Astrocyte of the spinal cord (primary cell): ENCODE results near the gene PCSK6.
A peak's percentile ranks its signal among the peaks of the same experiment; 100 is the strongest.

Experiments
- DNase-seq: peaks from one replicate; pipeline ENCODE4 v3.0.0; 2011; ENCODE audit warnings: low read depth, low spot score
- H3K4me3 ChIP-seq: 2 replicates; pipeline ENCODE4 v1.5.1; 2011; ENCODE audit warnings: low read depth, mild to moderate bottlenecking, low read length, moderate library complexity
- in situ Hi-C: cut with HindIII; loops from 2 replicates; pipeline ENCODE4 v1.10.0; 2017; ENCODE audit warnings: low sequenced_read_pairs
- TF ChIP-seq, protein P1 (sequence below): IDR thresholded peaks from 2 replicates; pipeline ENCODE4 v1.5.1; 2012; ENCODE audit warnings: low read depth, mild to moderate bottlenecking, low read length, inconsistent platforms

PCSK6 gene

DNA sequence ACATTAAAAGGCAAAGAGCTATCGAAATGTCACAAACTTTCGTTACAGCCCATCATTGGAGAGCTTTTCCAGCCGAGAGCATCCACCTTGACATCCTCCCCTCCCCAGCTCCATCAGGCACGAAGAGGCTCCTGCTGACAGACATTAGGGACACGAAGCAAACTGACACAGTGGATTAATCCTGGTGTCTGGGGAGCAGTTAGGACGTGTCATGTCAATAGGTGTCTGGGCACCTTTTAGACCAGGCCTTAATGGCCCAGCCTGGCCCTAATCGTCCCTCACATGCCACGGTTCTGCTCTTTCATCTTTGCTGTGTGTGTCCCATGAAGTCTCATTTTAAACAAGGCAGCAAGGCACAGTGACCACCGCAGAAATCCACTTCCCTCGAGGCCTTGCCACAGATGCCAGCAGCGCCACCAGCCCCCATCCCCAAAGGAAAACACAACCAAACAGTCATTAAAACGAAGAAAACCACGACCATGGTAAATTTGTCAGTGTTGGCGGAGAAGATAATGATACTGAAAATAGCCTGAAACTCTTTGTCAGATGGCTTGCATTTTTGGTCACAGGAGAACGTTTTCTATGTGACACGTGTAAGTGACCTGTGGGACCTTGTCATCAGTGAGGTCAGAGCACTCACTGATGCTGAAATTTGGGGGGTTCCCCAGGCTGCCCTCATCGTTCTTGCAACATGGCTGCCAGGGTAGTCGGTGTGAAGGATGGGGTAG is 16.3 kb upstream of the PCSK6 start:
- no peak for DNase-seq
- TF ChIP-seq, protein P1, sequence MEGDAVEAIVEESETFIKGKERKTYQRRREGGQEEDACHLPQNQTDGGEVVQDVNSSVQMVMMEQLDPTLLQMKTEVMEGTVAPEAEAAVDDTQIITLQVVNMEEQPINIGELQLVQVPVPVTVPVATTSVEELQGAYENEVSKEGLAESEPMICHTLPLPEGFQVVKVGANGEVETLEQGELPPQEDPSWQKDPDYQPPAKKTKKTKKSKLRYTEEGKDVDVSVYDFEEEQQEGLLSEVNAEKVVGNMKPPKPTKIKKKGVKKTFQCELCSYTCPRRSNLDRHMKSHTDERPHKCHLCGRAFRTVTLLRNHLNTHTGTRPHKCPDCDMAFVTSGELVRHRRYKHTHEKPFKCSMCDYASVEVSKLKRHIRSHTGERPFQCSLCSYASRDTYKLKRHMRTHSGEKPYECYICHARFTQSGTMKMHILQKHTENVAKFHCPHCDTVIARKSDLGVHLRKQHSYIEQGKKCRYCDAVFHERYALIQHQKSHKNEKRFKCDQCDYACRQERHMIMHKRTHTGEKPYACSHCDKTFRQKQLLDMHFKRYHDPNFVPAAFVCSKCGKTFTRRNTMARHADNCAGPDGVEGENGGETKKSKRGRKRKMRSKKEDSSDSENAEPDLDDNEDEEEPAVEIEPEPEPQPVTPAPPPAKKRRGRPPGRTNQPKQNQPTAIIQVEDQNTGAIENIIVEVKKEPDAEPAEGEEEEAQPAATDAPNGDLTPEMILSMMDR: no peak
- H3K4me3 ChIP-seq: no peak overlapping the region
- in situ Hi-C loops: no loop called here

- in situ Hi-C loops: no loop called here
- DNase-seq: no peak
- H3K4me3 ChIP-seq: no peak overlapping the region
- TF ChIP-seq, protein P1: no peak
Measured at GRCh38 chr15:101504866-101505609, 15.5 kb upstream of the PCSK6 start.

- TF ChIP-seq, protein P1: no peak
- H3K4me3 ChIP-seq: no peak overlapping the region
- in situ Hi-C loops: no loop called here
- DNase-seq: no peak
Measured at GRCh38 chr15:101504373-101504772, 14.9 kb upstream of the PCSK6 start.

GRCh38 chr15:101503296-101503599 is 13.7 kb upstream of the PCSK6 start:
- no peak overlapping the region for H3K4me3 ChIP-seq
- in situ Hi-C loops: no loop called here
- TF ChIP-seq, protein P1: no peak
- no peak for DNase-seq

DNA sequence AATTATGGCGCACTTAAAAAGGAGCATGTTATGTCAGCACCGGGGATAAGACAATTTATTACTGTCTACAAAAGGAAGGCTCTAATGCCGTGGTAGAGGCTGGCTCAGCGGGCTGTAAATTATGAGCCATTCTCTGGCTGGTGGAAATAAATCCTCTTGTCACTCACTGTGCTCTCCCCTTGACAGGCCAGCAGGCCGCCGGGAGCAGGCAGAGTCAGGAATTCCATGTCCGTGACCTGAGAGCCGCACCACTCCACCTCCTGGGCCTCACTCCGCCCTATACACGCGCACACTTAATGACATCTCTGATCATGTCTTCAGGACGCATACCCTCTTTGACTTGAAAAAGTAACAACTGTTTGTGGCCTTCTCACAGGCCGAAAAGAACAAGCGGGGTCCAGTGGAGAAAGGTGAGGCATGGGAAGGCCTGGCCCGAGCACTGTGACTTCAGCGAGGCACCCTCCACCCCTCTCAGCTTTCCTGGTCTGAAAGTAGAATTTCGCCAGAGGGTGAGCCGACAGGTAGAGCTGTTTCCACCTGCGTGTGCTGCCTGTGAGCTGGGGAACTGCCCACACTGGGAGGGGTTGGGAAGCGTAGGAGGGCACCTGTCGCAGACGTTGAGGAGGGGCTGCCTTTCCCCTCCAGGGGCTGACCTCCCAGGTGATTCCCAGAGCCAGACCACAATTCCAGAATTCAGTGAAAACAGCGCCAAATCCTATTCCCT is 13.2 kb upstream of the PCSK6 start:
- TF ChIP-seq, protein P1: no peak
- no peak overlapping the region for H3K4me3 ChIP-seq
- DNase-seq: no peak
- in situ Hi-C loops: no loop called here

- H3K4me3 ChIP-seq: no peak overlapping the region
- TF ChIP-seq, protein P1: peak; percentile 45
- in situ Hi-C loops: no loop called here
- DNase-seq: no peak
Measured at GRCh38 chr15:101501703-101502373, 12.3 kb upstream of the PCSK6 start.
